C1 segment of cervical spinal cord (tissue), 14 donors: ENCODE measurements around the gene C4BPA.

Experiments used
- DNase-seq, 14 donors: peaks; one replicate each; lab custom pipeline; 2025; lab: John Stamatoyannopoulos, UW

The C4BPA gene

DNA sequence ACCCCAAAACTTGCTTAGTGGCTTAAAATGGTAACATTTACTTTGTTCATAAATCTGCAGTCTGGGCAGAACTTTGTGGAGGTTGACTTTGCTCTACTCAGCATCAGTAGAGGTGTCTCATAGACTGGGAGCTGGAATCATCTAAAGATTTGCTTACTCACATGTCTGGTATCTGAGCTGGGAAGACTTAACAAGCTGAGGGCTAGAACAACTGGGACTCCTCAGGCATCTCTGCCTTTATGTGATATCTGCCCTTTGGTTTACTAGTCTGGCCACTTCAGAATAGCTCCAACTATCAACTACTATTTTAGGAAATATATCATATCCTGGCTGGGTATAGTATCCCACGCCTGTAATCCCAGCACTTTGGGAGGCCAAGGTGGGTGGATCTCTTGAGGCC is 82.5 kb downstream of the C4BPA start:
- DNase-seq = no peak

- no peak for DNase-seq
Measured at GRCh38 chr1:207188901-207189300, 84.9 kb downstream of the C4BPA start.

DNA sequence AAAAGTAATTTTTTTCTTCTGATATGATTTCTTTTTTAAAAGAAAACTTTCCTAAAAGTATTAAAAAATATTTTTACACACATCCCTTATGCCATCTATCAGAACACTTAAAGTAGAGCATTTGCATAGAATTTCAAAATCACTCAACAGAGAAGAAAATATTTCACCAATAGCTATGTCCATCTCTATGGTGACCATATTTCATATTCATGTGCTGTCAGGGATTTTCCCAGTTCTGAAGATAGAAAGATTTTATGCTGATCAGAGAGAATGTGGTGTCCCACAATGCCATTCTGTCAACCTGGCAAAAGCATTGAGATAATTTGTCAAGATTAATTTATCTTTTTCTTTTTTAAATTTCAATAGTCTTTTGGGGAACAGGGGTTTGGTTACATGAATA is 87.0 kb downstream of the C4BPA start:
- no peak for DNase-seq

- DNase-seq = no peak
Measured at GRCh38 chr1:207191776-207192175, 87.7 kb downstream of the C4BPA start.

- DNase-seq = no peak
Measured at GRCh38 chr1:207194197-207194596, 90.2 kb downstream of the C4BPA start.
